Measurements from ENCODE around the gene ARHGAP15.

The ARHGAP15 gene

GRCh38 chr2:143354050-143354750 is 225.0 kb downstream of the ARHGAP15 start:
- no peak for DNase-seq

- no peak for DNase-seq
Observed at GRCh38 chr2:143355870-143356269, 226.7 kb downstream of the ARHGAP15 start.

GRCh38 chr2:143356336-143356735 is 227.1 kb downstream of the ARHGAP15 start:
- DNase-seq, result no peak

- no peak for DNase-seq
Observed at GRCh38 chr2:143356736-143357446, 227.7 kb downstream of the ARHGAP15 start.

- no peak for DNase-seq
Observed at GRCh38 chr2:143357966-143358365, 228.7 kb downstream of the ARHGAP15 start.

GRCh38 chr2:143361346-143361745 is 232.1 kb downstream of the ARHGAP15 start:
- DNase-seq, result no peak

GRCh38 chr2:143371616-143372015 is 242.4 kb downstream of the ARHGAP15 start:
- no peak for DNase-seq

GRCh38 chr2:143375384-143375880 is 246.2 kb downstream of the ARHGAP15 start:
- DNase-seq, result no peak

GRCh38 chr2:143378996-143379395 is 249.8 kb downstream of the ARHGAP15 start:
- DNase-seq, result no peak

- no peak for DNase-seq
Observed at GRCh38 chr2:143379955-143380354, 250.7 kb downstream of the ARHGAP15 start.

- DNase-seq, result no peak
Observed at GRCh38 chr2:143382573-143382972, 253.4 kb downstream of the ARHGAP15 start.

GRCh38 chr2:143383016-143383415 is 253.8 kb downstream of the ARHGAP15 start:
- no peak for DNase-seq

- no peak for DNase-seq
Observed at GRCh38 chr2:143384111-143384510, 254.9 kb downstream of the ARHGAP15 start.

GRCh38 chr2:143390171-143390570 is 261.0 kb downstream of the ARHGAP15 start:
- DNase-seq, result no peak

GRCh38 chr2:143392358-143392757 is 263.1 kb downstream of the ARHGAP15 start:
- DNase-seq, result no peak

GRCh38 chr2:143394062-143394461 is 264.8 kb downstream of the ARHGAP15 start:
- no peak for DNase-seq

- no peak for DNase-seq
Observed at GRCh38 chr2:143397884-143398614, 268.8 kb downstream of the ARHGAP15 start.

GRCh38 chr2:143398781-143399180 is 269.6 kb downstream of the ARHGAP15 start:
- no peak for DNase-seq

- no peak for DNase-seq
Observed at GRCh38 chr2:143399631-143400069, 270.4 kb downstream of the ARHGAP15 start.

GRCh38 chr2:143401861-143402260 is 272.6 kb downstream of the ARHGAP15 start:
- DNase-seq, result no peak

GRCh38 chr2:143402451-143402850 is 273.2 kb downstream of the ARHGAP15 start:
- no peak for DNase-seq

- no peak for DNase-seq
Observed at GRCh38 chr2:143410082-143410897, 281.1 kb downstream of the ARHGAP15 start.

- no peak for DNase-seq
Observed at GRCh38 chr2:143415571-143415970, 286.4 kb downstream of the ARHGAP15 start.

Measured in CD4-positive, alpha-beta T cell treated with Interleukin-17A for 4 hours (primary cell).